Upper lobe of right lung (tissue), 1 donor: ENCODE results near the gene DDX59. TPM values are rescaled to one million over a fixed set of nuclear protein-coding genes. Genes with fewer than 3 reads are reported as not detected.

ENCODE experiments used
- ATAC-seq: fragments of 200-7000 bp; cut with Tn5 transposase; one replicate; pipeline ENCODE4 v1.9.1; 2020; ENCODE audit warnings: mild to moderate bottlenecking, moderate library complexity
- DNase-seq: peaks from one replicate; pipeline ENCODE4 v3.0.0-alpha.2; 2020
- H3K27ac ChIP-seq: fragments of 200-600 bp; one replicate; pipeline ENCODE4 v1.8.0; 2022
- H3K27me3 ChIP-seq: fragments of 200-600 bp; one replicate; pipeline ENCODE4 v1.8.0; 2022; ENCODE audit warnings: mild to moderate bottlenecking
- H3K36me3 ChIP-seq: fragments of 200-600 bp; one replicate; pipeline ENCODE4 v1.8.0; 2022
- H3K4me1 ChIP-seq: fragments of 200-600 bp; one replicate; pipeline ENCODE4 v1.8.0; 2022
- H3K4me3 ChIP-seq: fragments of 200-600 bp; one replicate; pipeline ENCODE4 v1.8.0; 2022; ENCODE audit warnings: mild to moderate bottlenecking
- H3K9me3 ChIP-seq: fragments of 200-600 bp; one replicate; pipeline ENCODE4 v1.8.0; 2022
- CTCF ChIP-seq: fragments of 200-600 bp; IDR thresholded peaks from one replicate; pipeline ENCODE4 v1.8.0; 2022; ENCODE audit warnings: antibody characterized with exemption
- intact Hi-C: fragments of 100-400 bp; cut with DNase I; formaldehyde crosslinking; loops from one replicate; pipeline ENCODE4 v1.11.0; 2022
- total RNA-seq: library from RNA; stranded (reverse); fragmentation: NEBNext Ultra II Directional; extraction: Animal tissue kit (Norgen Biotek cat#: 25700); gene quantifications from one replicate; pipeline ENCODE4 v1.2.1, GENCODE V29; 2021
- donor health status: DM: no; HTN: yes; CAD: no; lungs with severe emphysema.

The DDX59 gene
- total RNA-seq, 1 donor from 2014 or later: 14.9 TPM

- intact Hi-C loops: no loop called here
- Histone ChIP-seq H3K4me1 (no peaks in the 10 kb centered on the region), H3K36me3 (no peaks in the 10 kb centered on the region), H3K27ac (no peak overlapping the region), H3K27me3 (no peaks in the 10 kb centered on the region), H3K9me3 (no peaks in the 10 kb centered on the region), H3K4me3 (no peak overlapping the region)
- DNase-seq (no peak), ATAC-seq (no peak)
- no peak for TF ChIP-seq CTCF
Observed at GRCh38 chr1:200692316-200692715, 22.6 kb upstream of the DDX59 start.

- intact Hi-C loops: no loop called here
Observed at GRCh38 chr1:200686620-200687019, 16.9 kb upstream of the DDX59 start.

DNA sequence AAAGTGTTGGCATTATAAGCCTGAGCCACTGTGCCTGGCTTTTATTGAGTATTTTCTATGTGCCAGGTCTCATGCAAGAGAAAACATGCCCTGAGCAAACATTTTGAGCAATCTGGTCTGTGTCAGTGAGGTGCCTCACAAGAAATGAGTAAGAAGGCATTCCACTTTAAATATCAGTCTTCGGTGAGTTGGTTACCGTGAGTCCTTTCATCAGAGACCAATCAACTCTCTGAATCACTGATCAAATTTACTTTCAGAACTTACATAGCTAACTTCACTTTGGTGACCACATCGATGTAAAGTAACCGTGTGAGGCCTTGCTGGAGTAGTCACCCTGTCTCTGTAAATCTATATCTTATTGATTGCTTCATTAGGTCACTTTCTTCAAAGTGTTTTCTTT is 14.3 kb upstream of the DDX59 start:
- intact Hi-C loops: no loop called here
- DNase-seq: no peak
- H3K27me3 ChIP-seq: no peaks in the 10 kb centered on the region
- H3K27ac ChIP-seq: no peak overlapping the region
- H3K4me1 ChIP-seq: no peaks in the 10 kb centered on the region
- H3K36me3 ChIP-seq: no peaks in the 10 kb centered on the region
- no peak for ATAC-seq
- no peaks in the 10 kb centered on the region for H3K9me3 ChIP-seq
- no peak for TF ChIP-seq CTCF
- no peak overlapping the region for H3K4me3 ChIP-seq

More at GRCh38 chr1:200686620-200687019, 16.9 kb upstream of the DDX59 start:
- no peaks in the 10 kb centered on the region for H3K9me3 ChIP-seq
- no peaks in the 10 kb centered on the region for H3K36me3 ChIP-seq
- no peak overlapping the region for H3K27ac ChIP-seq
- DNase-seq (no peak), ATAC-seq (no peak)
- no peaks in the 10 kb centered on the region for H3K27me3 ChIP-seq
- H3K4me1 ChIP-seq: no peaks in the 10 kb centered on the region
- H3K4me3 ChIP-seq: no peak overlapping the region
- no peak for TF ChIP-seq CTCF

DNA sequence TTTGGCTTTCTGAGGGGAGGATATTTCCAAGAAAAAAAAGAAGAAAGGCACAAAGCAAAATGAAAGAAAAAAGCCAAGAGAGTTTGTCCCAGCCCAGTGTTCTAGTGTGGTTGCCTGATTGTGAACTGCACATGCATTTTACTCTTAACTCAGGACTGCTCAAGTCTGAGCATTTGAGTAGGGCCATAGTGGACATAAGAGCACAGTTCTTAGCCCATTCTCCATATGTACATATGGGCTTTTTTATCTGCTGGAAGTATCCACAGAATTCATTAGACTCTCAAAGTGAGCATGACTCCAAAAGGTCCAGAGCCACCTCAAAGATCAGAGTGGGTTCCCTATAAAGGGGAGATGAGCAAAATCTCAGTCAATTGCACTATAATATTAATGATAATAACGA is 13.6 kb upstream of the DDX59 start:
- Histone ChIP-seq H3K27me3 (no peaks in the 10 kb centered on the region), H3K27ac (no peak overlapping the region), H3K36me3 (no peaks in the 10 kb centered on the region), H3K4me3 (no peak overlapping the region), H3K9me3 (no peaks in the 10 kb centered on the region), H3K4me1 (no peaks in the 10 kb centered on the region)
- TF ChIP-seq CTCF: no peak
- intact Hi-C loops: no loop called here
- DNase-seq: no peak
- no peak for ATAC-seq

- Histone ChIP-seq H3K9me3 (no peaks in the 10 kb centered on the region), H3K4me1 (no peaks in the 10 kb centered on the region), H3K27me3 (no peaks in the 10 kb centered on the region), H3K4me3 (no peak overlapping the region), H3K36me3 (no peaks in the 10 kb centered on the region), H3K27ac (no peak overlapping the region)
- no peak for TF ChIP-seq CTCF
- ATAC-seq (no peak), DNase-seq (no peak)
- intact Hi-C loops: no loop called here
Observed at GRCh38 chr1:200681231-200681630, 11.5 kb upstream of the DDX59 start.

- H3K27me3 ChIP-seq: no peaks in the 10 kb centered on the region
- no peak for ATAC-seq
- no peak overlapping the region for H3K27ac ChIP-seq
- H3K4me3 ChIP-seq: no peak overlapping the region
- no peak for TF ChIP-seq CTCF
- H3K36me3 ChIP-seq: no peaks in the 10 kb centered on the region
- intact Hi-C loops: no loop called here
- no peaks in the 10 kb centered on the region for H3K4me1 ChIP-seq
- no peak for DNase-seq
- H3K9me3 ChIP-seq: no peaks in the 10 kb centered on the region
Observed at GRCh38 chr1:200676829-200677228, 7.1 kb upstream of the DDX59 start.
